H1 (cell line): Measurements from ENCODE around the gene SKOR2. TPM values are rescaled to one million over a fixed set of nuclear protein-coding genes. Genes with fewer than 3 reads are reported as not detected.

ENCODE experiments used
- CTCF ChIA-PET: fragments of 300-600 bp; sonication (Branson Sonifier 250); formaldehyde crosslinking; loops from one replicate; lab custom pipeline; 2021; ENCODE audit not compliant: partially characterized antibody; lab: Charles Lee
- POLR2A ChIA-PET: fragments of 300-600 bp; sonication (Branson Sonifier 250); formaldehyde crosslinking; loops from one replicate; lab custom pipeline; 2021; ENCODE audit warnings: inconsistent platforms; ENCODE audit not compliant: partially characterized antibody; lab: Charles Lee
- DNase-seq, 2 experiments: peaks; one replicate each; pipeline versions ENCODE4 v3.0.0 to v3.0.0-alpha.2; 2010 to 2022; ENCODE audit warnings: low spot score in 2 of 2, low read depth in 1 of 2, mixed read lengths in 1 of 2
- FAIRE-seq: peaks from 2 replicates; lab custom pipeline; 2011; peaks lifted over from hg19 to GRCh38; lab: Jason Lieb, UNC
- H2AFZ ChIP-seq: 2 replicates; pipeline ENCODE4 v1.8.1; 2012; ENCODE audit warnings: low read length, inconsistent platforms
- H2AK5ac ChIP-seq: 2 replicates; pipeline ENCODE4 v1.6.1; 2013; ENCODE audit warnings: low read depth, low read length
- H2BK120ac ChIP-seq: replicated peaks from 2 replicates; pipeline ENCODE3; 2013; ENCODE audit warnings: low read depth, low read length, inconsistent platforms
- H2BK12ac ChIP-seq: 2 replicates; pipeline ENCODE4 v1.6.1; 2013; ENCODE audit warnings: low read depth, low read length
- H2BK15ac ChIP-seq: 2 replicates; pipeline ENCODE4 v1.6.1; 2013; ENCODE audit warnings: low read length
- H2BK20ac ChIP-seq: 2 replicates; pipeline ENCODE4 v1.6.1; 2013; ENCODE audit warnings: low read length
- H2BK5ac ChIP-seq: 2 replicates; pipeline ENCODE4 v1.6.1; 2013; ENCODE audit warnings: low read depth, low read length
- H3K14ac ChIP-seq: 2 replicates; pipeline ENCODE4 v1.6.1; 2013; ENCODE audit warnings: inconsistent platforms; ENCODE audit not compliant: insufficient read length
- H3K18ac ChIP-seq: 2 replicates; pipeline ENCODE4 v1.6.1; 2013; ENCODE audit warnings: low read length; ENCODE audit errors: extremely low read depth
- H3K23ac ChIP-seq: 2 replicates; pipeline ENCODE4 v1.6.1; 2013; ENCODE audit warnings: inconsistent platforms; ENCODE audit not compliant: insufficient read length
- H3K23me2 ChIP-seq: 2 replicates; pipeline ENCODE4 v1.6.1; 2013; ENCODE audit warnings: low read depth, low read length
- H3K27ac ChIP-seq: 2 replicates; pipeline ENCODE4 v1.6.1; 2011; ENCODE audit warnings: low read depth, low read length, inconsistent platforms
- H3K27me3 ChIP-seq, 4 experiments: replicated peaks in 1 of 4; 1 replicate in 1 of 4; 2 replicates in 3 of 4; pipeline versions ENCODE4 v1.6.1 to v1.8.1; 2011 to 2013; ENCODE audit warnings: low read length in 3 of 4, mild to moderate bottlenecking in 3 of 4, inconsistent platforms in 2 of 4, mixed read lengths in 2 of 4, moderate library complexity in 1 of 4; ENCODE audit not compliant: control insufficient read depth in 3 of 4, insufficient read depth in 3 of 4; ENCODE audit errors: extremely low read depth in 1 of 4
- H3K36me3 ChIP-seq, 4 experiments: 2 replicates each; pipeline versions ENCODE4 v1.6.1 to v1.8.1; 2011 to 2013; ENCODE audit warnings: mild to moderate bottlenecking in 4 of 4, low read length in 3 of 4, moderate library complexity in 2 of 4, control low read depth in 1 of 4, inconsistent platforms in 1 of 4; ENCODE audit not compliant: insufficient read depth in 4 of 4, control insufficient read depth in 2 of 4
- H3K4ac ChIP-seq: replicated peaks from 2 replicates; pipeline ENCODE3; 2013; ENCODE audit warnings: low read length, low read depth, mixed read lengths, inconsistent platforms; ENCODE audit not compliant: insufficient read length
- H3K4me1 ChIP-seq, 4 experiments: replicated peaks in 1 of 4; 1 replicate in 1 of 4; 2 replicates in 3 of 4; pipeline versions ENCODE4 v1.6.1 to v1.8.1; 2011 to 2013; ENCODE audit warnings: low read length in 3 of 4, inconsistent platforms in 2 of 4, mixed read lengths in 1 of 4; ENCODE audit not compliant: insufficient read depth in 4 of 4, control insufficient read depth in 3 of 4
- H3K4me2 ChIP-seq, 2 experiments: 2 replicates each; pipeline versions ENCODE4 v1.6.1 to v1.8.1; 2011 to 2013; ENCODE audit warnings: low read depth in 2 of 2, low read length in 2 of 2, control low read depth in 1 of 2, inconsistent platforms in 1 of 2, mild to moderate bottlenecking in 1 of 2; ENCODE audit not compliant: insufficient read depth in 1 of 2
- H3K4me3 ChIP-seq, 4 experiments: fragments of 200-600, 300-600 bp in 1 of 4; sonication (generic), shearing (Covaris generic), sonication (Bioruptor Twin) in 1 of 4; 2 replicates each; pipeline versions ENCODE4 v1.5.1 to v1.8.1; 2011 to 2016; ENCODE audit warnings: low read length in 4 of 4, low read depth in 3 of 4, control low read depth in 2 of 4, inconsistent platforms in 2 of 4, mild to moderate bottlenecking in 2 of 4, mixed read lengths in 1 of 4, moderate library complexity in 1 of 4; ENCODE audit not compliant: insufficient read depth in 2 of 4; ENCODE audit errors: extremely low read depth in 1 of 4
- H3K56ac ChIP-seq: replicated peaks from 2 replicates; pipeline ENCODE3; 2013; ENCODE audit warnings: low read depth, mild to moderate bottlenecking, mixed read lengths, low read length, inconsistent platforms; ENCODE audit not compliant: insufficient read length
- H3K79me1 ChIP-seq: 2 replicates; pipeline ENCODE4 v1.6.1; 2013; ENCODE audit warnings: low read depth, low read length, control low read depth
- H3K79me2 ChIP-seq, 2 experiments: 2 replicates each; pipeline versions ENCODE4 v1.6.1 to v1.8.1; 2012 to 2013; ENCODE audit warnings: low read length in 2 of 2, mild to moderate bottlenecking in 2 of 2, inconsistent platforms in 1 of 2; ENCODE audit not compliant: insufficient read depth in 2 of 2, control insufficient read depth in 1 of 2
- H3K9ac ChIP-seq, 4 experiments: replicated peaks in 1 of 4; 1 replicate in 1 of 4; 2 replicates in 3 of 4; pipeline versions ENCODE4 v1.6.1 to v1.8.1; 2011 to 2013; ENCODE audit warnings: low read depth in 3 of 4, low read length in 3 of 4, control low read depth in 2 of 4, mild to moderate bottlenecking in 2 of 4, moderate library complexity in 2 of 4, inconsistent platforms in 1 of 4; ENCODE audit errors: extremely low read depth in 1 of 4
- H3K9me3 ChIP-seq, 2 experiments: 2 replicates each; pipeline versions ENCODE4 v1.6.1 to v1.8.1; 2012 to 2013; ENCODE audit warnings: mild to moderate bottlenecking in 2 of 2, moderate library complexity in 2 of 2, control low read depth in 1 of 2, inconsistent platforms in 1 of 2, low read depth in 1 of 2, low read length in 1 of 2, mixed read lengths in 1 of 2; ENCODE audit not compliant: insufficient read depth in 2 of 2
- H4K20me1 ChIP-seq, 2 experiments: replicated peaks in 1 of 2; 2 replicates each; pipeline versions ENCODE3 to v1.8.1; 2011 to 2013; ENCODE audit warnings: inconsistent platforms in 2 of 2, low read length in 2 of 2, mild to moderate bottlenecking in 1 of 2; ENCODE audit not compliant: insufficient read depth in 2 of 2, control insufficient read depth in 1 of 2
- H4K5ac ChIP-seq: 2 replicates; pipeline ENCODE4 v1.6.1; 2013; ENCODE audit warnings: low read length, low read depth, mixed read lengths, inconsistent platforms; ENCODE audit not compliant: insufficient read length
- H4K8ac ChIP-seq: 2 replicates; pipeline ENCODE4 v1.8.0; 2013; ENCODE audit warnings: mild to moderate bottlenecking, moderate library complexity, low read length, inconsistent platforms; ENCODE audit not compliant: insufficient read depth; ENCODE audit errors: extremely low read depth
- H4K91ac ChIP-seq: replicated peaks from 2 replicates; pipeline ENCODE3; 2013; ENCODE audit warnings: low read length, mixed read lengths, inconsistent platforms; ENCODE audit not compliant: insufficient read length
- CBX5 ChIP-seq: fragments of 300-800, 300-1000 bp; sonication (generic); IDR thresholded peaks from 2 replicates; pipeline ENCODE4 v1.7.1; 2016; ENCODE audit warnings: antibody characterized with exemption, low read length, low read depth
- EZH2 ChIP-seq: fragments of 200-600 bp; sonication (generic); IDR thresholded peaks from 2 replicates; pipeline ENCODE4 v1.7.1; 2012; ENCODE audit warnings: low read depth, mild to moderate bottlenecking, moderate library complexity, low read length, inconsistent platforms; ENCODE audit not compliant: severe bottlenecking
- KDM4A ChIP-seq: IDR thresholded peaks from one replicate; pipeline ENCODE4 v1.7.1; 2012; ENCODE audit warnings: low read depth, mild to moderate bottlenecking, moderate library complexity, low read length, inconsistent platforms; ENCODE audit not compliant: severe bottlenecking
- SIN3A ChIP-seq, 2 experiments: IDR thresholded peaks in 1 of 2; conservative IDR thresholded peaks in 1 of 2; 2 replicates each; pipeline ENCODE4 v1.6.1; 2011 to 2012; ENCODE audit warnings: low read length in 2 of 2, improper control_type of control experiment in 1 of 2, low read depth in 1 of 2, mild to moderate bottlenecking in 1 of 2
- WGBS, 2 experiments: shearing (Covaris generic) in 1 of 2; methylation state at CpG; one replicate each; pipeline versions ENCODE4 v1.1.6 to v1.1.7; 2013 to 2015; ENCODE audit warnings: low lambda C conversion rate in 2 of 2, mixed read lengths in 2 of 2, inconsistent platforms in 1 of 2, low coverage in 1 of 2, missing lambda C conversion rate in 1 of 2; ENCODE audit not compliant: insufficient replicate concordance in 2 of 2, insufficient coverage in 1 of 2, insufficient read length in 1 of 2; ENCODE audit errors: extremely low coverage in 1 of 2, missing lambda C conversion rate in 1 of 2; 5-methylcytosine and 5-hydroxymethylcytosine counted together
- polyA plus RNA-seq, 7 experiments: library from polyadenylated mRNA; depleted of rRNA in 3 of 7; stranded (reverse) in 5 of 7; unstranded in 2 of 7; fragments of >200 nt in 5 of 7; fragments of 200-250 nt in 2 of 7; gene quantifications; 1 replicate in 5 of 7; 2 replicates in 1 of 7; 4 replicates in 1 of 7; pipeline versions ENCODE4 v1.2.1 to v1.2.3, GENCODE V29; 2011 to 2013; ENCODE audit warnings: missing spikeins in 2 of 7, mixed read lengths in 2 of 7
- total RNA-seq: library from RNA; stranded (reverse); fragmentation: NEBNext Ultra II Directional; extraction: Animal tissue kit (Norgen Biotek cat#: 25700); gene quantifications from 2 replicates; pipeline ENCODE4 v1.2.1, GENCODE V29; 2021

SKOR2 gene
- total and polyA plus RNA-seq, 2 of the 8 experiments (the other 6 are each of a cell fraction or from before 2014, with no cell fraction given) = 0.05 to 0.11 TPM

DNA sequence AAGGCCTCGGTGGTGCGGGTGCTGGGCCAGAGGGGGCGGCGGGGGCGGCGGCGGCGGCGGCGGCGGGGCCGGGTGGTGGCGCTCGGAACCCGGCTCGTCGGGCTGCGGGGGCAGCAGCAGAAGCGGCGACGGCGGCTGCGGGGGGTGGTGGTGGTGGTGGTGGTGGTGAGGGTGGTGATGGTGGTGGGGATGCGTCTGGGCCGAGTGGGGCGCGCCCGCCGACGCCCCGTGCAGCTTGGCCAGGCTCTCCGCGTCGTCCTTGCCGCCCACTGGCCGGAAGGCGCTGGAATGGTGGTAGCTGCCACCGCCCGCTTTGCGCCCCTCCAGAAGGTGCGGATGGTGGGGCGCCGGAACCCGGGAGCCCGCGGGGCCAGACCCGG is 4.4 kb downstream of the SKOR2 start:
- DNase-seq (no peak), FAIRE-seq (no peak)
- Histone ChIP-seq H4K5ac (no peak overlapping the region), H3K4me1 (peaks cover 8 to 21% (median 9%) of the 10 kb centered on the region in 4 experiments; a peak in 6 of 7 replicates), H3K36me3 (peaks cover 0 to 9% (median 0%) of the 10 kb centered on the region in 4 experiments; a peak in 2 of 8 replicates), H3K79me2 (no peaks in the 10 kb centered on the region), H4K8ac (peak overlapping the region; percentile 14; the same call in 1 of the 2 replicates), H3K56ac (no peak overlapping the region), H3K4me3 (peak overlapping the region; percentile 39 to 60 (median 47); a peak in 7 of 8 replicates), H4K91ac (peak overlapping the region; percentile 78), H3K27ac (no peak overlapping the region), H3K9ac (no peak overlapping the region), H3K14ac (no peak overlapping the region), H2AK5ac (no peak overlapping the region), H2AFZ (no peak overlapping the region), H3K23me2 (peaks cover 5% of the 10 kb centered on the region), H2BK12ac (peak overlapping the region; percentile 98; the same call in 1 of the 2 replicates), H3K9me3 (peaks cover 0 to 9% of the 10 kb centered on the region in 2 experiments; a peak in 2 of 4 replicates), H3K27me3 (peaks cover 45 to 48% (median 46%) of the 10 kb centered on the region in 4 experiments), H2BK20ac (no peak overlapping the region)
- POLR2A ChIA-PET = interaction anchor here (1.2 to 2.1 kb wide), 3 partner anchors 13 to 16 kb away, joined by 4 to 7 read pairs (median 5); no protein-coding TSS in a partner anchor
- WGBS, 2 experiments = 3% methylated on average over 14 of the region's 47 CpGs; no CpG with 5 or more reads in 1 of the 2 experiments
- TF ChIP-seq CBX5 (no peak), SIN3A (conservative IDR thresholded peaks at IDR 0.05 in 1 of 2, IDR thresholded peaks at IDR 0.05 in 1 of 2; ENCODE audit: low read depth in 1 of 2, low read length in 2 of 2) (no peak), KDM4A (peak; percentile 5), EZH2 (peak; percentile 3)
- TF ChIP-seq, all 59 proteins: peak for 2
- H2BK120ac ChIP-seq = no peak overlapping the region
- no peaks in the 10 kb centered on the region for H3K79me1 ChIP-seq
- H3K4ac ChIP-seq = no peak overlapping the region
- H3K23ac ChIP-seq = no peak overlapping the region
- H3K18ac ChIP-seq = peak overlapping the region; percentile 88; the same call in 1 of the 2 replicates
- CTCF ChIA-PET = interaction anchor here (0.7 to 9.2 kb wide), 8 partner anchors 10 to 1157 kb away, joined by 3 to 146 read pairs (median 5); no protein-coding TSS in a partner anchor
- H2BK5ac ChIP-seq = 0 out of 2 replicates have a peak overlapping the region, but pooled peaks have one; percentile 66
- H3K4me2 ChIP-seq = peak overlapping the region; percentile 50 to 87
- no peak overlapping the region for H2BK15ac ChIP-seq
- H4K20me1 ChIP-seq = peaks cover 5 to 19% of the 10 kb centered on the region in 2 experiments
